ENCODE measurements around the gene KLHL18. TPM values are rescaled to one million over a fixed set of nuclear protein-coding genes. Genes with fewer than 3 reads are reported as not detected.

KLHL18 gene
- total RNA-seq, 4 donors from 2014 or later: 32.7 to 51.0 (median 44.5) TPM

- intact Hi-C loops (cut with DNase I; ENCODE audit: low total_unique reads): no loop called here
- DNase-seq (ENCODE audit: low spot score in 2 of 2): no peak
- H3K4me3 ChIP-seq (ENCODE audit: low read depth, poor library complexity, severe bottlenecking): no peak overlapping the region
- TF ChIP-seq, protein P1, sequence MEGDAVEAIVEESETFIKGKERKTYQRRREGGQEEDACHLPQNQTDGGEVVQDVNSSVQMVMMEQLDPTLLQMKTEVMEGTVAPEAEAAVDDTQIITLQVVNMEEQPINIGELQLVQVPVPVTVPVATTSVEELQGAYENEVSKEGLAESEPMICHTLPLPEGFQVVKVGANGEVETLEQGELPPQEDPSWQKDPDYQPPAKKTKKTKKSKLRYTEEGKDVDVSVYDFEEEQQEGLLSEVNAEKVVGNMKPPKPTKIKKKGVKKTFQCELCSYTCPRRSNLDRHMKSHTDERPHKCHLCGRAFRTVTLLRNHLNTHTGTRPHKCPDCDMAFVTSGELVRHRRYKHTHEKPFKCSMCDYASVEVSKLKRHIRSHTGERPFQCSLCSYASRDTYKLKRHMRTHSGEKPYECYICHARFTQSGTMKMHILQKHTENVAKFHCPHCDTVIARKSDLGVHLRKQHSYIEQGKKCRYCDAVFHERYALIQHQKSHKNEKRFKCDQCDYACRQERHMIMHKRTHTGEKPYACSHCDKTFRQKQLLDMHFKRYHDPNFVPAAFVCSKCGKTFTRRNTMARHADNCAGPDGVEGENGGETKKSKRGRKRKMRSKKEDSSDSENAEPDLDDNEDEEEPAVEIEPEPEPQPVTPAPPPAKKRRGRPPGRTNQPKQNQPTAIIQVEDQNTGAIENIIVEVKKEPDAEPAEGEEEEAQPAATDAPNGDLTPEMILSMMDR (IDR thresholded peaks at IDR 0.05): no peak
- TF ChIP-seq POLR2A (IDR thresholded peaks at IDR 0.05): no peak
- 53 to 54% methylated on average over 8 of the region's 8 CpGs for WGBS, 2 donors
Measured at GRCh38 chr3:47394140-47394870, 111.6 kb downstream of the KLHL18 start.

DNA sequence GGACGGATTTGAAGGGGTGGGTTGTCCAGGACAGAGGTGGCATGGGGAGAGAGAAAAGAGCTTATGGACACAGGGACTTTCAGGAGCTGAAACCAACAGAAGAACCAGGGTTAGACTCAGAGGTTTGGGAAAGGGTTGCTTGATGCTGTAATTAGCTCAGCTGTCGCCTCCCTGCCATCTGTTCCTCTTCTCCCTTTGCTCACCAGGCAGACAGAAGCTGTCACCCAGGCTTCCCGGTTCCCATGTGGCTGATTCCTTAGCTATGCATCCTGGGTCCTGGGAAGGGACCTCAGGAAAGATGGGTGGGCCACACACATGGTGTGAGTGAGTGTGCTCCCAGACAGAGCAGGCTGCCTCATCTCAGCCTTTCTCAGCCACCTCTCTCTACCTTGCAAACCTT, 112.1 kb downstream of the KLHL18 start:
- no peak for DNase-seq (ENCODE audit: low spot score in 2 of 2)
- H3K4me3 ChIP-seq (ENCODE audit: low read depth, poor library complexity, severe bottlenecking): no peak overlapping the region
- TF ChIP-seq POLR2A (IDR thresholded peaks at IDR 0.05): no peak
- TF ChIP-seq, protein P1 (IDR thresholded peaks at IDR 0.05): no peak
- 52 to 56% methylated on average over 3 of the region's 3 CpGs for WGBS, 2 donors
- intact Hi-C loops (cut with DNase I; ENCODE audit: low total_unique reads): no loop called here

Other genes starting within 250 kb of the KLHL18 start
- 10 to 100 TPM; 42.9 to 59.6 (median 47.7) TPM for gene SETD2, start 118.8 kb upstream of the KLHL18 start, total RNA-seq
- gene KIF9, start 145 bp upstream of the KLHL18 start, total RNA-seq: 10 to 100 TPM in 3 of 4 donors, 1 to 10 TPM in 1; 6.1 to 14.7 (median 12.0) TPM
- gene PTPN23, start 98.1 kb downstream of the KLHL18 start, total RNA-seq: 10 to 100 TPM; 34.3 to 49.6 (median 37.8) TPM
- 100 to 1,000 TPM; 100 to 188 (median 123) TPM for gene SCAP, start 193.0 kb downstream of the KLHL18 start, total RNA-seq
- 10 to 100 TPM; 17.8 to 24.0 (median 19.4) TPM for gene ELP6, start 230.8 kb downstream of the KLHL18 start, total RNA-seq

All from lower leg skin (tissue), 4 donors.